Endodermal cell (in vitro differentiated cells): Measurements from ENCODE around the gene SCARF2. TPM values are rescaled to one million over a fixed set of nuclear protein-coding genes. Genes with fewer than 3 reads are reported as not detected.
"Not testable (repeated sequence)": the region's sequence is repeated elsewhere in the genome, so short reads cannot be mapped to it uniquely, and the experiment has no call there.

Experiments
- DNase-seq: peaks from one replicate; pipeline ENCODE4 v3.0.0-alpha.2; 2017
- H3K27ac ChIP-seq: 2 replicates; pipeline ENCODE4 v1.5.1; 2013; ENCODE audit warnings: mild to moderate bottlenecking, low read depth, low read length, moderate library complexity
- H3K27me3 ChIP-seq: 2 replicates; pipeline ENCODE4 v1.6.1; 2013; ENCODE audit warnings: mild to moderate bottlenecking, low read length, moderate library complexity; ENCODE audit not compliant: insufficient read depth, control insufficient read depth, poor library complexity, severe bottlenecking
- H3K36me3 ChIP-seq: 2 replicates; pipeline ENCODE4 v1.7.0; 2013; ENCODE audit warnings: mild to moderate bottlenecking, low read length, moderate library complexity; ENCODE audit not compliant: control insufficient read depth, insufficient read depth
- H3K4me1 ChIP-seq: one replicate; pipeline ENCODE4 v1.7.0; 2013; ENCODE audit warnings: low read length; ENCODE audit not compliant: control insufficient read depth, insufficient read depth
- H3K4me3 ChIP-seq: 2 replicates; pipeline ENCODE4 v1.5.1; 2013; ENCODE audit warnings: mild to moderate bottlenecking, low read length, moderate library complexity
- H3K9ac ChIP-seq: 2 replicates; pipeline ENCODE4 v1.6.1; 2013; ENCODE audit warnings: mild to moderate bottlenecking, low read length, moderate library complexity; ENCODE audit not compliant: poor library complexity, severe bottlenecking; ENCODE audit errors: extremely low read depth
- H3K9me3 ChIP-seq: 2 replicates; pipeline ENCODE4 v1.6.1; 2013; ENCODE audit warnings: mild to moderate bottlenecking, low read length, moderate library complexity; ENCODE audit not compliant: control insufficient read depth
- H3K27ac Mint-ChIP-seq: 2 replicates; pipeline ENCODE4 v1.8.0; 2020; ENCODE audit warnings: mixed read lengths
- H3K27me3 Mint-ChIP-seq: 2 replicates; pipeline ENCODE4 v1.8.0; 2021; ENCODE audit warnings: mild to moderate bottlenecking, mixed read lengths; ENCODE audit not compliant: insufficient read depth
- H3K36me3 Mint-ChIP-seq: 2 replicates; pipeline ENCODE4 v1.8.0; 2020; ENCODE audit warnings: low read depth, mixed read lengths
- H3K4me1 Mint-ChIP-seq: 2 replicates; pipeline ENCODE4 v1.8.0; 2020; ENCODE audit warnings: mixed read lengths
- H3K4me3 Mint-ChIP-seq: 2 replicates; pipeline ENCODE4 v1.8.0; 2020; ENCODE audit warnings: mild to moderate bottlenecking, moderate library complexity, mixed read lengths
- H3K9me3 Mint-ChIP-seq: 2 replicates; pipeline ENCODE4 v1.8.0; 2020; ENCODE audit warnings: mild to moderate bottlenecking, mixed read lengths
- CTCF ChIP-seq: fragments of 200-600 bp; sonication (generic); conservative IDR thresholded peaks from 2 replicates; pipeline ENCODE4 v1.5.0; 2021; ENCODE audit warnings: antibody characterized with exemption, mild to moderate bottlenecking
- WGBS, 2 experiments: methylation state at CpG; one replicate each; pipeline versions ENCODE4 v1.1.5 to v1.1.7; 2013; ENCODE audit warnings: missing lambda C conversion rate in 2 of 2, mixed read lengths in 1 of 2; ENCODE audit not compliant: insufficient coverage in 1 of 2, insufficient read length in 1 of 2; 5-methylcytosine and 5-hydroxymethylcytosine counted together
- total RNA-seq, 2 donors: library from RNA; stranded (reverse); fragmentation: NEBNext Ultra II Directional in 1 of 2; extraction: Animal tissue kit (Norgen Biotek cat#: 25700) in 1 of 2; gene quantifications; 2 replicates in 1 of 2; 3 replicates in 1 of 2; pipeline ENCODE4 v1.2.1, GENCODE V29; 2021

Gene SCARF2
- total RNA-seq, 2 donors from 2014 or later = 19.8 to 20.3 TPM

DNA sequence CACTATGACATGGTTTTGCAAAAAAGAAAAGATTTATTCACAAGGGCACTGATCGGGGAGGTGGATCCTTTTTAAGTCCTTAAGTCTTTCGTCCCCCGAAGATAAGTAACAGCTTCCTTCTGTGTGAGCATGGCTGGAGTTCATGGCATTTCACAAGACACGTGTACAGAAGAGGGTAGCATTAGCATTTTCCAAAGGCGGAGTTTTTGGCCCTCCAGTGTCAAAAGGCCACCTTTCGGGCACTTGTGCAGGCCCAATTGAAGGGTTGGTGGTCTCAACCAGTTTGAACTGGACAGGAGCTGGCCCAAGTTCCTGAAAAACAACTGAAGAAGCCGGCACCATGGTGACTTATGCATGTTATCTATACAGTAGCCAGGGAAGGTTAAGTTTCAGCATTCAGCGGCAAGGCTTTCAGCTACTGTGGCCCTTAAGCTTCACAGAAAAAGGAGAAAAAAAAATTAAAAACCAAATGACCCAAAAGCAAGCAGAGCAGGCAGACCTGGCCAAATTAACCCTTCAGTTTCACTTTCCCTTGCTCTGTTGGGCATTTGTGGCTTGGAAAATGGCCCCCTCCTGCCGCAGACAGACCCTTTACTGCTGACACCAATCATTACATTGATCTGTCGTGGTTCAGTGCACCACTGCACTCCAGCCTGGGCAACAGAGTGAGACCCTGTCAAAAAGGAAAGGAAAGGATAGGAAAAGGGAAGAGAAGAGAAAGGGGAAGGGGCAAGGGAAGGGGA is 25.0 kb downstream of the SCARF2 start:
- Mint-ChIP-seq H3K4me1 (no peaks in the 10 kb centered on the region), H3K36me3 (peaks cover 11% of the 10 kb centered on the region), H3K9me3 (no peaks in the 10 kb centered on the region)

GRCh38 chr22:20409385-20409784 is 28.2 kb downstream of the SCARF2 start:
- H3K9ac ChIP-seq, H3K4me3 ChIP-seq, H3K4me1 ChIP-seq, H3K27me3 Mint-ChIP-seq, H3K27ac ChIP-seq, H3K9me3 Mint-ChIP-seq, H3K4me3 Mint-ChIP-seq, H3K4me1 Mint-ChIP-seq, H3K27me3 ChIP-seq, H3K9me3 ChIP-seq, H3K27ac Mint-ChIP-seq: not testable (repeated sequence)
- H3K36me3 ChIP-seq = peaks cover 15% of the 10 kb centered on the region
- 97% methylated on average over 3 of the region's 3 CpGs; no CpG with 5 or more reads in 1 of the 2 experiments for WGBS, 2 experiments
- peaks cover 31% of the 10 kb centered on the region for H3K36me3 Mint-ChIP-seq
- peak; percentile 13 for DNase-seq

More for the DNA sequence above, 25.0 kb downstream of the SCARF2 start:
- 87 to 91% methylated on average over 9 to 10 of the region's 10 CpGs for WGBS, 2 experiments
- Mint-ChIP-seq H3K27me3 (peaks cover 2% of the 10 kb centered on the region), H3K27ac (no peak overlapping the region), H3K4me3 (no peak overlapping the region)
- DNase-seq = no peak
- TF ChIP-seq CTCF = no peak
- Histone ChIP-seq H3K36me3 (peaks cover 2% of the 10 kb centered on the region), H3K9me3 (no peaks in the 10 kb centered on the region), H3K27ac (no peak overlapping the region), H3K9ac (no peak overlapping the region), H3K4me1 (no peaks in the 10 kb centered on the region), H3K27me3 (no peaks in the 10 kb centered on the region), H3K4me3 (no peak overlapping the region)

DNA sequence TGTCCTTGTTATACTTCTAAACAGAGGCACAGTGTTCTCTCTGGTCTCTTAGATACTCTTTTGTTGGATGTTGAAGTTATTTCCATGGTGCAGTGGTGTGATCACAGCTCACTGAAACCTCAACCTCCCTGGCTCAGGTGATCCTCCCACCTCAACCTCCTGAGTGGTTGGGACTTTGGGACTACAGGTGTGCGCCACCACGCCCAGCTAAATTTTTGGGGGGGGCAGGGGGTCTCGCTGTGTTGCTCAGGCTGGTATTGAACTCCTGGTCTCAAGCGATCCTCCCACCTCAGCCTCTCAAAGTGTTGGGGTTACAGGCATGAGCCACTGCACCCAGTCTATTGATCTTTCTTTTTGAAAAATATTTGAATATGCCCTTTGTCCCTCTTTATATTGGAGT is 28.7 kb downstream of the SCARF2 start:
- Histone ChIP-seq H3K27me3 (no peaks in the 10 kb centered on the region), H3K36me3 (peaks cover 20% of the 10 kb centered on the region), H3K4me1 (no peaks in the 10 kb centered on the region), H3K9ac (no peak overlapping the region), H3K4me3 (no peak overlapping the region), H3K27ac (no peak overlapping the region), H3K9me3 (no peaks in the 10 kb centered on the region)
- H3K27ac Mint-ChIP-seq = no peak overlapping the region
- no peaks in the 10 kb centered on the region for H3K27me3 Mint-ChIP-seq
- DNase-seq = peak; percentile 20
- peaks cover 35% of the 10 kb centered on the region for H3K36me3 Mint-ChIP-seq
- H3K4me1 Mint-ChIP-seq = no peaks in the 10 kb centered on the region
- 85% methylated on average over 4 of the region's 4 CpGs; no CpG with 5 or more reads in 1 of the 2 experiments for WGBS, 2 experiments
- TF ChIP-seq CTCF = no peak
- no peak overlapping the region for H3K4me3 Mint-ChIP-seq
- H3K9me3 Mint-ChIP-seq = no peaks in the 10 kb centered on the region
